ENCODE measurements around the gene ZBTB9. TPM values are rescaled to one million over a fixed set of nuclear protein-coding genes. Genes with fewer than 3 reads are reported as not detected.

The ZBTB9 gene
- total RNA-seq, 1 experiment from 2014 or later: 14.2 TPM

- Histone ChIP-seq H3K9me2 (ENCODE audit: insufficient read depth) (no peaks in the 10 kb centered on the region), H3K4me2 (ENCODE audit: low read length) (peak overlapping the region; percentile 75), H3K36me3 (ENCODE audit: control insufficient read depth in 1 of 2, insufficient read depth in 2 of 2, low read length in 2 of 2) (peaks cover 2 to 7% of the 10 kb centered on the region in 2 experiments; a peak in 2 of 4 replicates), H3K4me3 (replicated peaks in 1 of 2; ENCODE audit: low read depth in 1 of 2, low read length in 2 of 2) (peak overlapping the region in 1 of 2 experiments; percentile 8; a peak in 1 of 4 replicates), H3K79me2 (ENCODE audit: insufficient read depth, low read length) (no peaks in the 10 kb centered on the region), H3K9ac (ENCODE audit: low read length) (peak overlapping the region; percentile 14; the same call in 1 of the 2 replicates), H3K9me3 (ENCODE audit: control insufficient read depth in 1 of 2, insufficient read depth in 1 of 2, low read depth in 1 of 2, low read length in 2 of 2) (no peaks in the 10 kb centered on the region), H4K20me1 (ENCODE audit: insufficient read depth) (no peaks in the 10 kb centered on the region), H2AFZ (ENCODE audit: low read depth, low read length, poor library complexity, severe bottlenecking) (no peak overlapping the region), H3K4me1 (ENCODE audit: control insufficient read depth in 1 of 2, insufficient read depth in 2 of 2, low read length in 2 of 2) (peaks cover 18 to 50% of the 10 kb centered on the region in 2 experiments), H3K27me3 (ENCODE audit: insufficient read depth, low read length) (no peaks in the 10 kb centered on the region), H3K27ac (ENCODE audit: low read depth, low read length) (no peak overlapping the region)
- RAD21 ChIA-PET (ENCODE audit: low non-redundant PET in 1 of 2, low total read pairs in 2 of 2, uncharacterized antibody in 2 of 2, unreplicated experiment in 2 of 2): no interaction called here
- TF ChIP-seq POLR2A (IDR thresholded peaks at IDR 0.05; ENCODE audit: borderline replicate concordance, extremely low read depth, insufficient read depth, insufficient read length) (no peak), ATF3 (IDR thresholded peaks at IDR 0.05) (no peak), SP1 (IDR thresholded peaks at IDR 0.05; ENCODE audit: low read depth) (no peak), SRF (IDR thresholded peaks at IDR 0.05; ENCODE audit: low read depth) (no peak), ELF1 (IDR thresholded peaks at IDR 0.05; ENCODE audit: borderline replicate concordance, low read depth) (no peak), MAX (IDR thresholded peaks at IDR 0.05) (no peak), JUND (IDR thresholded peaks at IDR 0.05) (no peak), CEBPB (IDR thresholded peaks at IDR 0.05; ENCODE audit: low read depth) (no peak), FOSL1 (IDR thresholded peaks at IDR 0.05; ENCODE audit: low read depth) (no peak), POLR2AphosphoS5 (IDR thresholded peaks at IDR 0.05; ENCODE audit: low read depth, low read length) (no peak), ZBTB33 (IDR thresholded peaks at IDR 0.05; ENCODE audit: extremely low read depth, insufficient replicate concordance, low read length) (no peak)
- ATAC-seq: no peak
- CTCF ChIA-PET: no interaction called here
- POLR2A ChIA-PET: no interaction called here
- DNase-seq (ENCODE audit: low read depth, low spot score): no peak
- no TSS peak for BruUV-seq (replicated peaks)
- intact Hi-C loops (cut with micrococcal nuclease): no loop called here
Observed at GRCh38 chr6:33433544-33434191, 20.7 kb upstream of the ZBTB9 start.

Measured in HCT116 (cell line).